T-helper 1 cell treated with Interleukin-12 subunit alpha and Interleukin-12 subunit beta and Interleukin-4 antibody, amounts not matched to agents 30 ng/mL and 1 ng/mL, for 36 hours (primary cell): ENCODE measurements around the gene TBC1D25. TPM values are rescaled to one million over a fixed set of nuclear protein-coding genes. Genes with fewer than 3 reads are reported as not detected.

Experiments used
- intact Hi-C: fragments of 100-400 bp; cut with micrococcal nuclease; formaldehyde crosslinking; loops from one replicate; pipeline ENCODE4 v1.15.1; 2024
- total RNA-seq: library from RNA; stranded (reverse); gene quantifications from 2 replicates; pipeline ENCODE4 v1.2.3, GENCODE V29; 2022

Gene TBC1D25
- total RNA-seq: 20.1 and 22.4 TPM in 2 replicates

DNA sequence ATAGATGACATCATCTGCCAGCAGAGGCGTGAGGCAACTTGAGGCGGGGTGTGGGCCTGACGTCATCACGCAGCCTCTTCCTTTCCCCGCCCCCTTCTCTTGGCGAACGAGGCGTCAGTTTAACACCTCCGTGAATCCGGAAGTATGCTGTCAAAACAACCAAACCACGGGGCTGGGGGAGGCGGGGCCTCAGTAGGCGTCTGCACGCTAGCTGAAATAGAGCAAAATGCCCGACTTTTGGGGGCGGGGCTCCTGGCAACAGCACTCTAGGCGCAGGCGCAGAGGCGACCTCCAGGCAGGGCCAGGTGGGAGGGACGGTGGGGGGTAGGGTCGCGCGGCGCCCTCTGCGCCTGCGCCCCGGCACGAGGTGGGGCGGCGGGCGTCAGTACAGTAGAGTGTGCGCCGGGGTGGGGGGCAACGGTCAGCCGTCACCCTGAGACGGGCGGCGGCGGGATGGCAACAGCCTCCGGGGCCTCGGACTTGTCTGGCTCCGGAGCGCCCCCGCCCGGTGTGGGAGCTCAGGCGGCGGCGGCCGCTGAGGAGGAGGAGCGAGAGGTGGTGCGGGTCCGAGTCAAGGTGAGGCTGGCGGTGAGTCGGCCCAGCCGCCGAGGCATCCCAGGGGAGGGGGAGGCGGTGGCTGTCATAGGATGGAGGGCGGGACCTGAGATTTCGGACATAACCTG is at the start of gene TBC1D25:
TBC1D25 (plus strand) TSS at position 370 of the 683 bp plus-strand sequence; CDS start at position 454, 84 bp downstream.
- intact Hi-C loops: loop anchor here (1.0 to 2.0 kb wide), 14 partner anchors 18 to 1410 kb away; partner anchors contain the start of genes CDK16, EBP, PORCN and PQBP1

- intact Hi-C loops: no loop called here
Observed at GRCh38 chrX:48489892-48490291, 49.6 kb upstream of the TBC1D25 start.

DNA sequence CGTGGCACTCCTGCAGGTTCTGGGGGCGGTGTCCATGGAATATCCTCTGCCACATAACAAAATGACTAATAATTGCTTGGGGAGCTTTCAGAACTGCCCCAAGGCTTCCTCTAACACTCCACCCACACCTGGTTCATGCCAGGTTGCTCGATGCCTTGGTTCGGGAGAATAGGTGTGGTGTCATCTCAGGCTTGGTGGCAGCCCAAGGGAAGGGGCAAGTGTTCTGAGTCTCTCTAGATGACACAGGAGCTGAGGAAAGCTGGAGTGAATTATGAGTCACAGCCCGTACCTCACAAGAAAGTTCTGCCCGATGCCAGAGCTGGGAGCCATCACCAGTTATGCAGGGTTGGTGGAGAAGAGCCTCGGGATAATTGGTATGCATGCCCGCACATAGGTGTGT is 48.9 kb upstream of the TBC1D25 start:
- intact Hi-C loops: no loop called here

DNA sequence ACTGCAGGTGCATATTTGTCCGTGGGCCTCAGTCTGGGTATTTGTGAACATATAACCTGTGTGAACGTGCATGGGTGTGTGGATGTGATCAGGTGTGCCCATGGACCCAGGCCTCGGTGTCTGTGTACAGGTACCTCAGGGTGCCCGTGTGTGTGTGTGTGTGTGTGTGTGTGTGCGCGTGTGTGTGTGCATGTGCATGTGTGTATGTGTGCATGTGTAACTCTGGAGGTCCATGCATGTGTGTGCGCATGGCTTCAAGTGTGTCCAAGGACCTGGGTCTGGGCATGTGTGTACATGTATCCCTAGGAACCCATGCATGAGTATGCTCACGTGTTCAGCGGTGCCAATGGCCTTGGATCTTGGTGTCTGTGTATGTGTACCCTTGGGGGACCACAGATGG is 47.7 kb upstream of the TBC1D25 start:
- intact Hi-C loops: no loop called here

DNA sequence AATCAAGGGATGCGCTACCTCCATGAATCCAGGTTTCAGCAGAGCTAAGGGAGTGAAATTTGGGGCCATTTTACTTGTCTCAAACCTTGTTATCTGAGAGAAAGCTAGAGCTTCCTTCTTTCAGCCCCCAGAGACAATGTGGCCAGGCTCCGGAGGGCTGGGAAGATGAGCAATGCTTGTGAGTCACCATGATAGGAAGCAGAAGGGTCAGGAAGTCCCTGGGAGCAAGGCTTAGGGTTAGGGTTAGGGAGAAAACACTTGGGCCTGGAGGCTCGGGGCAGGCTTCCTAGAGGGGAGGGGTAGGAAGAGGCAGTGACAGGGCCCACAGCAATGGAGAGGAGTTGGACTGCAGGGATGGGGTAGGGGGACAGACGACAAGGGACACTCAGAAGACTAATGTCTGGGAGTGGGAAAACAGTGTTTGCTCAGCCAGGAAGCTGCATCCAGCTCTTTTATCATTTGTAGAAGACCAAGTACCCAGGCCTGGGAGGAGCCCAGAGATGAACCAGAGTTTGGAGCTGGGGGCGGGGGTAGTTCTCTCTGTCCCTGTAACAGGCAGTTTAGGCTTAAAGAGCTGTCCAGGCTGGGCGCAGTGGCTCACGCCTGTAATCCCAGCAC is 47.1 kb upstream of the TBC1D25 start:
- intact Hi-C loops: no loop called here

- intact Hi-C loops: loop anchor here (1.0 kb wide), 1 partner anchor 411 kb away; no protein-coding TSS in a partner anchor
Observed at GRCh38 chrX:48493890-48494364, 45.6 kb upstream of the TBC1D25 start.

DNA sequence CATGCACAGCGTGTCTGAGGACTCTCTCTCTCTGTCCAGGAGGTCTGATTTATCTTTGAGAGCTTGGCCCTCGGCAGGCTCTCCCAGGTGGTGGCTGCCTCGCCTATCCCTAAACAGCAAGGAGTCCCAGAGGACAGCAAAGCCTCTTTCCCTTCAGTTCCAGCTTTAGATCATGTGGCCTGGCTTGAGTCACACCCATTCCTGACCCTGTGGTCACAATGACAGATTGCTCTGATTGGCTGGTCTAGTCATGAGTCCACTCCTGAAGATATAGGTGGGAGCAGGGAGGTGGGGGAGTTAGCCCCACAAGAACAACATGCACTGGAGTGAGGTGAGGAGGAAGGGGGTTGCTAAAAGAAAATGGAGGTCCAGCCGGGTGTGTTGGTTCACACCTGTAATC is 42.9 kb upstream of the TBC1D25 start:
- intact Hi-C loops: no loop called here

DNA sequence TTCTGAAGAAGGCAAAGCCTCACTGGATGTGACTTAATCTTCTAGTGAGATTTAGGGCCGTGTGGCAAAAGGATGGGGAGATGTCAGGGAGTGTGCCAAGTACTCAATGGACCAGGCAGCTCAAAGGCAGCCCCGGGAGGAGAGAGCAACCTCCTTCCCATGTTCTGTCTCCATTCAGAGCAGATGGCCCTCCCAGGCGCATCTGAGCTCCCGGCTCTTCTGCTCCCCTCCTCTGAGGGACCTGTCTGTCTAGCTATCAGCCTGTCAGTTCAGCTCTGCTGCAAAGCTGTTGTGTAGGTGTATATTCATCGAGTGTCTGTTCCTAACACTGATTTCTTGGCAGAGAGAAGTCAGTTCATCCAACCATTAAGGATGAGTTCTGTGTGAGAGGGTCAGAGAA is 41.6 kb upstream of the TBC1D25 start:
- intact Hi-C loops: no loop called here

- intact Hi-C loops: no loop called here
Observed at GRCh38 chrX:48498374-48498809, 41.1 kb upstream of the TBC1D25 start.

GRCh38 chrX:48504261-48504660 is 35.3 kb upstream of the TBC1D25 start:
- intact Hi-C loops: no loop called here

GRCh38 chrX:48505481-48505880 is 34.0 kb upstream of the TBC1D25 start:
- intact Hi-C loops: loop anchor here (5.0 kb wide), 1 partner anchor 297 kb away; the partner anchor contains the start of gene HDAC6

DNA sequence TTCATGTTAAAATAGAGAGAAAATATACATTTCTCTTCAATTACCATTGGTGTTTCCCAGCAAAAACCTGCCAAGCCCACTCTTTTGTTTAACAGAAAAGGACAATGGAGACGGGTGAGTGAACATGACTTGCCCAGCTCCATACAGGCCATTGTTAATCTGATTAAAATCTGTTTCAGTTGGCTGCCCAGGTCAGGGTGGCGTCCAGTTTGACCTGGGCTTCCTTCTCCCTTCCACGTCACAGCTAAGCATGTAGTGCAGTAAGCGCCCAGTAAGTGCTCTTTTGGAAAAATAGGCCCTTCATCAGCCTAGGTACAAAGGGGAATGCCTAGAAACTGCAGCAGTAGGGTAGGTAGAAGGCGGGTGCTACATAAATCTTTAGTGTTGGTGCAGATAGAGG is 32.3 kb upstream of the TBC1D25 start:
- intact Hi-C loops: loop anchor here (5.0 kb wide), 1 partner anchor 295 kb away; the partner anchor contains the start of gene HDAC6

DNA sequence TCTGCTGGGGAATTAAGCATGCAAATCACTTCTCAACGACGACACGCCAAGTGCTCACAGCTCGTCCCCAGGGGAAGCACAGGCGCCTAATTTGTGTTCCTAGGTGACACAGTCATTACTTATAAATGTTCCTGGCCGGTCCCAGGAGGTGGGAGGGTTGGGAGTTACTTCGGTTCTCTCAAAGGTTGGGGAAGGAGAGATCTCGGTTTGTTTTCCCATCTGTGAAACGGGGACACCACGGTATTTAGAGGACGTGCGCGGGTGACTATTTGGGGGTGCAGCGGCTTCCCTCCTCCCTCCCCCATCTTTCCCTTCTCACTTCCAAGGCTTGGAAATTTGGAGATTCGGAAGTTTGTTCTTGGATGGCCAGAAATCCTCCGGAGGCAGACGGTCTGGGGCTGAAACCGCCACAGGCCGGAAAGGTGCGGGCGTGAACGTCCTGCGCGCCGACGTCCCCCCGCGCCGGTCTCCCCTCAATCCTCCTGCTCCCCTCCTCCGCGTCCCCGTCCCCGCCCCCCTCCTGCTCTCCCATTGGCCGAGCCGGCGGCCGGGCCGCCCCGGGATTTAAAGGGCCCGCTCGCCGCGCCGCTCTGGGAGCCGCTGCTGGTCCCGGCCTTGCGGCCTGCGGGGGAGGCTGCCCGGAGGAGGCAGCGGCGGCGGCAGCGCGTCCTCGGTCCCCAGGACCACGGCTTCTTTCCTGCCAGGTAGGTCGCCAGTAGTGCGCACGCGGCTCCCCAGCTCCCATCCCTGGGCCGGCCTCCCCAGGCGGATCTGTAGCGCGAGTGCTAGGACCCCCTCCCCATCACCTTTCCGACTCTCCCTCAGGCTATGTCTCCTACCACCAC is 30.9 kb upstream of the TBC1D25 start, which contains the start of gene PORCN:
PORCN (plus strand) TSS at position 593 of the 845 bp plus-strand sequence. CDS start 829 bp downstream, outside the sequence.
- intact Hi-C loops: loop anchor here (1.0 to 5.0 kb wide), 5 partner anchors 13 to 294 kb away; partner anchors contain the start of genes EBP, FTSJ1, HDAC6 and RBM3

- intact Hi-C loops: loop anchor here (5.0 kb wide), 1 partner anchor 293 kb away; the partner anchor contains the start of gene HDAC6
Observed at GRCh38 chrX:48509245-48509590, 30.3 kb upstream of the TBC1D25 start.

DNA sequence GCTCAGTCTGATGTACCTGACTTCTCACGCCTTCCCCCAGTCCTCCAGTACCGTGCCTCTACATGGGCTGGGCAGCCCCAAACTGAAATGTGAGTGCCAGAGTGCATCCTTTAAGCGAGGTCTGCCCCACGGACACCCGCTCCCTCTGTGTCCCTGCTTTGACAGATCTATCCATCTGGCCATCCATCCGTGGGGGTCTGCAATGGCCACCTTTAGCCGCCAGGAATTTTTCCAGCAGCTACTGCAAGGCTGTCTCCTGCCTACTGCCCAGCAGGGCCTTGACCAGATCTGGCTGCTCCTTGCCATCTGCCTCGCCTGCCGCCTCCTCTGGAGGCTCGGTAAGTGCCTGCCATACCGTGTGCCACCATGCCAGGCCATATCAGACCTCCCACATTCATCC is 29.9 kb upstream of the TBC1D25 start:
- intact Hi-C loops: loop anchor here (5.0 kb wide), 1 partner anchor 293 kb away; the partner anchor contains the start of gene HDAC6

DNA sequence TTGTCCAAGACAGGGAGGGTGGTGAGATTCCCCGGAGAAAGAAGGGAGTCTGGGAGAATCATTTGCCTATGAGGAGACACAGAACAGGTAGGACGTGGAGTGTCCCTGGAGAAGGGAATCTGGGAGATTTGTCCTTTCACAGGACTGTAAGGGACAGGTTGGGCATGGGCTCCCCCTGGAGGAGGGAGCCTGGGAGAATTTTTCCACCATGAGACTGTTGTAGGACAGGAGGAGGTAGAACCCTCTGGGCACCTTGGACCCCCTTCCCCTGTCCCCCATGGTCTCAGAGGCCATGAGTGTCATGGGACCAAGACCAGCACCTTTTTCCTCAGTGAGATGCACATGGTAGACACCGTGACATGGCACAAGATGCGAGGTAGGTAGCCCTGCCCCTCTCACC is 28.0 kb upstream of the TBC1D25 start:
- intact Hi-C loops: no loop called here

DNA sequence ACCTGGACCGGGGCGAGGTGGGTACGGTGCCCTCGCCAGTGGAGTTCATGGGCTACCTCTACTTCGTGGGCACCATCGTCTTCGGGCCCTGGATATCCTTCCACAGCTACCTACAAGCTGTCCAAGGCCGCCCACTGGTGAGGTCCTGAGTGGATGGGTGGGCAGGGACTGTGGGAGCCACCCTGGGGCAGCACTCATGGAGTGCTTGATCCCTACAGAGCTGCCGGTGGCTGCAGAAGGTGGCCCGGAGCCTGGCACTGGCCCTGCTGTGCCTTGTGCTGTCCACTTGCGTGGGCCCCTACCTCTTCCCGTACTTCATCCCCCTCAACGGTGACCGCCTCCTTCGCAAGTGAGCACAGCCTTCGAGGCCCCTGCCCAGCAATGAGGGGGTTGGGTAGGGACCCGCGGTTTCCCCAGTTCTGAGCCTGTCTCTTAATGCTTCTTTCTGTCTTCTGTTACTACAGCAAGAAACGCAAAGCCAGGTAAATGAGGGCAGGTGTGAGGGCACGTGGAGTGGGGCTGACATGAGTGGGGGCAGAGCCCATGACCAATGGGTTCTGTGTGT is 27.1 kb upstream of the TBC1D25 start:
- intact Hi-C loops: no loop called here

DNA sequence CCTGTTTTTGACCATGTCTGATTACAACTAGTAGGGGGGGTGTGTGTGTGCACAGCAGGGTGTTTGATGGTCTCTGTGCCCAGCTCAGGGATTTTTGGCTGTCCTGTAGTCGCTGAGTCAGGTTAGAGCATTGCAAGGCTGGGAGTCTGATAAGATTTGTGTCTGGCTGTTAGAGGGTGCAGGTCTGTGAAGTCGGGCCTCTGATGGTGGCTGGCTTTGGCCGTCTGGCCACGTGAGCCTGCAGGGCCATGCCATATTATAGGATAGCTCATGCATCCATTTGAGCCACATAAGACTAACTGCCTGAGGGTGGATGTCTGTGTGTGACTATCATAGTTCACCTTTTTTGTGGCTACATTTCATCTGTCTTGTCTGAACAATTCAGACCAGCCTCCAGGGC is 25.8 kb upstream of the TBC1D25 start:
- intact Hi-C loops: no loop called here

GRCh38 chrX:48514126-48514806 is 25.2 kb upstream of the TBC1D25 start:
- intact Hi-C loops: no loop called here

DNA sequence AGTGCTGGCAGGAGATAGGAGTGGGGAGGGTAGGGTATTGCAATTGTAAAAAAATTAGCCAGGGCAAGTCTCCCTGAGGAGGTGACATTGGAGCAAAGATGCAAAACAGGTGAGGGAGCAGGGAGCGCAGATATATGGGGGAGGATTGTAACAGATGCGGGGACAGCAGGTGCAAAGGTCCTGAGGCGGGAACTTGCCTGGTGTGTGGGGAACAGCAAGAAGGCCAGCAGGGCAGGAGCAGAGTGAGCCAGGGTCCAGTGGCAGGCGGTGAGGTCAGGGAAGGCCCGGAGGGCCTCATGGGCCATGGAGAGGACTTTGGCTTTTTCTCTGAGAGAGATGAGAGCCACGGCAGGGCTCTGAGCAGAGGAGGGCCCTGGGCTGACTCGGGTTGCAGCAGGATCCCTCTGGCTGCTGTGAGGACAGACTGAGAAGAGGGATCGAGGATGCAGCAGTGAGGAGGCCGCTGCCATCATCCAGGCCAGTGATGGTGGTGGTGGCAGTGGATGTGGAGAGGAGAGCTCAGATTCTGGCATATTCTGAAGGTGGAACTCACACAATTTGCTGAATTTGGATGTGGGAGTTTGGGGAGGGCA is 24.6 kb upstream of the TBC1D25 start:
- intact Hi-C loops: no loop called here
